ENCODE measurements around the gene RBM26. TPM values are rescaled to one million over a fixed set of nuclear protein-coding genes. Genes with fewer than 3 reads are reported as not detected.

Gene RBM26
- total RNA-seq, 4 donors from 2014 or later: 16.0 to 42.3 (median 25.4) TPM

GRCh38 chr13:79423801-79424642 lies 18.0 kb upstream of the RBM26 start:
- no peaks in the 10 kb centered on the region for H3K27me3 ChIP-seq
- H3K27ac ChIP-seq: no peak overlapping the region
- H3K9me3 ChIP-seq: no peaks in the 10 kb centered on the region
- H3K36me3 ChIP-seq: no peaks in the 10 kb centered on the region
- no peak for DNase-seq
- H3K4me3 ChIP-seq: no peak overlapping the region
- TF ChIP-seq POLR2A (IDR thresholded peaks at IDR 0.05) (no peak), CTCF (IDR thresholded peaks at IDR 0.05) (peak; percentile 48 to 79 (median 64))
- WGBS, 2 donors: 31% methylated on average over 2 of the region's 2 CpGs
- peaks cover 0 to 4% (median 0%) of the 10 kb centered on the region in 3 donors for H3K4me1 ChIP-seq
- intact Hi-C loops (cut with DNase I): loop anchor here (5.0 to 10.0 kb wide), 2 partner anchors 113 to 251 kb away; no protein-coding TSS in a partner anchor

GRCh38 chr13:79423340-79423739 lies 17.3 kb upstream of the RBM26 start:
- no peaks in the 10 kb centered on the region for H3K27me3 ChIP-seq
- H3K36me3 ChIP-seq: no peaks in the 10 kb centered on the region
- H3K27ac ChIP-seq: no peak overlapping the region
- no peak for DNase-seq
- H3K4me1 ChIP-seq: peaks cover 0 to 4% (median 0%) of the 10 kb centered on the region in 3 donors
- no peak overlapping the region for H3K4me3 ChIP-seq
- TF ChIP-seq POLR2A (IDR thresholded peaks at IDR 0.05) (no peak), CTCF (IDR thresholded peaks at IDR 0.05) (no peak)
- intact Hi-C loops (cut with DNase I): loop anchor here (5.0 to 10.0 kb wide), 2 partner anchors 114 to 251 kb away; no protein-coding TSS in a partner anchor
- H3K9me3 ChIP-seq: no peaks in the 10 kb centered on the region
- 83 to 91% methylated on average over 4 of the region's 4 CpGs for WGBS, 2 donors

GRCh38 chr13:79419365-79419764 lies 13.3 kb upstream of the RBM26 start:
- DNase-seq: no peak
- Histone ChIP-seq H3K27ac (no peak overlapping the region), H3K27me3 (no peaks in the 10 kb centered on the region), H3K4me3 (no peak overlapping the region), H3K9me3 (no peaks in the 10 kb centered on the region), H3K36me3 (no peaks in the 10 kb centered on the region), H3K4me1 (no peaks in the 10 kb centered on the region)
- intact Hi-C loops (cut with DNase I): no loop called here
- 97 to 100% methylated on average over 1 of the region's 1 CpG for WGBS, 2 donors
- no peak for TF ChIP-seq POLR2A (IDR thresholded peaks at IDR 0.05)
- no peak for TF ChIP-seq CTCF (IDR thresholded peaks at IDR 0.05)

GRCh38 chr13:79417741-79418140 lies 11.7 kb upstream of the RBM26 start:
- no peak for DNase-seq
- H3K27me3 ChIP-seq: no peaks in the 10 kb centered on the region
- peaks cover 0 to 5% (median 0%) of the 10 kb centered on the region in 3 donors for H3K36me3 ChIP-seq
- no peaks in the 10 kb centered on the region for H3K9me3 ChIP-seq
- no peak overlapping the region for H3K27ac ChIP-seq
- no peaks in the 10 kb centered on the region for H3K4me1 ChIP-seq
- intact Hi-C loops (cut with DNase I): no loop called here
- TF ChIP-seq CTCF (IDR thresholded peaks at IDR 0.05) (no peak), POLR2A (IDR thresholded peaks at IDR 0.05) (no peak)
- no peak overlapping the region for H3K4me3 ChIP-seq

GRCh38 chr13:79413521-79413920 lies 7.5 kb upstream of the RBM26 start:
- Histone ChIP-seq H3K9me3 (no peaks in the 10 kb centered on the region), H3K27me3 (no peaks in the 10 kb centered on the region), H3K36me3 (peaks cover 0 to 6% (median 0%) of the 10 kb centered on the region in 3 donors), H3K4me1 (no peaks in the 10 kb centered on the region), H3K4me3 (no peak overlapping the region), H3K27ac (no peak overlapping the region)
- intact Hi-C loops (cut with DNase I): no loop called here
- no peak for DNase-seq
- no peak for TF ChIP-seq POLR2A (IDR thresholded peaks at IDR 0.05)
- no peak for TF ChIP-seq CTCF (IDR thresholded peaks at IDR 0.05)
- WGBS, 2 donors: 65 to 81% methylated on average over 3 of the region's 3 CpGs

Measured in esophagus squamous epithelium (tissue), 5 donors.